Tibial nerve (tissue), 4 donors: ENCODE results near the gene PSKH1. TPM values are rescaled to one million over a fixed set of nuclear protein-coding genes. Genes with fewer than 3 reads are reported as not detected.

Experiments
- DNase-seq, 2 donors: peaks; one replicate each; pipeline ENCODE4 v3.0.0-alpha.2; 2019; ENCODE audit warnings: low spot score in 2 of 2
- H3K27ac ChIP-seq, 4 donors: fragments of 200-600 bp; sonication (generic) in 3 of 4; one replicate each; pipeline ENCODE4 v1.5.1; 2017 to 2019; ENCODE audit warnings: mild to moderate bottlenecking in 1 of 4
- H3K27me3 ChIP-seq, 2 donors: fragments of 200-600 bp; sonication (generic) in 1 of 2; one replicate each; pipeline versions ENCODE4 v1.5.1 to v1.6.0; 2017 to 2019
- H3K36me3 ChIP-seq, 3 donors: fragments of 200-600 bp; sonication (generic); one replicate each; pipeline ENCODE4 v1.5.1; 2018 to 2019
- H3K4me1 ChIP-seq, 4 donors: fragments of 200-600 bp; sonication (generic) in 3 of 4; one replicate each; pipeline ENCODE4 v1.5.1; 2017 to 2019
- H3K4me3 ChIP-seq, 4 donors: fragments of 200-600 bp; sonication (generic) in 3 of 4; one replicate each; pipeline ENCODE4 v1.5.1; 2017 to 2019; ENCODE audit warnings: mild to moderate bottlenecking in 1 of 4, moderate library complexity in 1 of 4
- H3K9me3 ChIP-seq, 4 donors: fragments of 200-600 bp; sonication (generic) in 3 of 4; one replicate each; pipeline ENCODE4 v1.5.1; 2017 to 2019
- CTCF ChIP-seq, 5 experiments: fragments of 200-600 bp in 3 of 5; fragments of 450-650 bp in 2 of 5; sonication (generic) in 3 of 5; IDR thresholded peaks; one replicate each; pipeline ENCODE4 v1.5.1; 2016 to 2019; ENCODE audit warnings: antibody characterized with exemption in 5 of 5, mild to moderate bottlenecking in 3 of 5, moderate library complexity in 2 of 5
- EP300 ChIP-seq, 2 donors: sonication (generic); formaldehyde crosslinking; IDR thresholded peaks; one replicate each; pipeline ENCODE4 v1.6.1; 2017; ENCODE audit warnings: antibody characterized with exemption in 2 of 2, mild to moderate bottlenecking in 1 of 2
- POLR2A ChIP-seq, 2 donors: fragments of 450-650 bp; IDR thresholded peaks; one replicate each; pipeline ENCODE4 v1.6.1; 2017; ENCODE audit warnings: antibody characterized with exemption in 2 of 2, mild to moderate bottlenecking in 2 of 2, moderate library complexity in 2 of 2
- WGBS, 2 donors: methylation state at CpG; one replicate each; pipeline ENCODE4 v1.1.5; 2018; 5-methylcytosine and 5-hydroxymethylcytosine counted together
- total RNA-seq, 4 donors: library from RNA; depleted of rRNA; stranded (reverse); fragments of >200 nt; gene quantifications; one replicate each; pipeline ENCODE4 v1.1.0, GENCODE V29; 2016

Gene PSKH1
- total RNA-seq, 4 donors from 2014 or later = 22.2 to 30.8 (median 24.2) TPM

GRCh38 chr16:67872131-67872630 is 20.9 kb upstream of the PSKH1 start:
- Histone ChIP-seq H3K27me3 (no peaks in the 10 kb centered on the region), H3K9me3 (no peaks in the 10 kb centered on the region), H3K36me3 (peaks cover 0 to 62% (median 0%) of the 10 kb centered on the region in 3 donors), H3K4me1 (peaks cover 0 to 44% (median 22%) of the 10 kb centered on the region in 4 donors), H3K4me3 (peak overlapping the region in 2 of 4 donors; percentile 80 to 90), H3K27ac (peak overlapping the region; percentile 4 to 90 (median 80))
- DNase-seq = no peak
- no peak for TF ChIP-seq CTCF (IDR thresholded peaks at IDR 0.05)
- TF ChIP-seq EP300 (IDR thresholded peaks at IDR 0.05) = no peak
- no peak for TF ChIP-seq POLR2A (IDR thresholded peaks at IDR 0.05)
- 59 to 60% methylated on average over 2 of the region's 2 CpGs for WGBS, 2 donors

GRCh38 chr16:67872631-67873434 is 20.2 kb upstream of the PSKH1 start, which contains the start of gene EDC4:
Gene EDC4 (plus strand): TSS chr16:67873052. CDS start chr16:67873262, 210 bp downstream.
- Histone ChIP-seq H3K4me3 (peak within 1 kb of the TSS; percentile 61 to 93 (median 85)), H3K36me3 (peaks cover 0 to 62% (median 4%) of the 10 kb centered on the region in 3 donors), H3K9me3 (no peaks in the 10 kb centered on the region), H3K4me1 (peaks cover 0 to 44% (median 22%) of the 10 kb centered on the region in 4 donors), H3K27me3 (no peaks in the 10 kb centered on the region), H3K27ac (peak within 1 kb of the TSS; percentile 4 to 90 (median 80))
- 0 to 2% methylated on average over 23 to 34 of the region's 72 CpGs for WGBS, 2 donors
- DNase-seq = peak; percentile 60 to 66
- TF ChIP-seq POLR2A (IDR thresholded peaks at IDR 0.05) (peak; percentile 38 to 40), EP300 (IDR thresholded peaks at IDR 0.05) (peak; percentile 22 to 85), CTCF (IDR thresholded peaks at IDR 0.05) (peak in 1 of 5 experiments; percentile 43)

- no peak for DNase-seq
- 12 to 14% methylated on average over 19 to 20 of the region's 23 CpGs for WGBS, 2 donors
- H3K27ac ChIP-seq = peak overlapping the region; percentile 4 to 90 (median 80)
- H3K27me3 ChIP-seq = no peaks in the 10 kb centered on the region
- no peak for TF ChIP-seq POLR2A (IDR thresholded peaks at IDR 0.05)
- no peak for TF ChIP-seq CTCF (IDR thresholded peaks at IDR 0.05)
- TF ChIP-seq EP300 (IDR thresholded peaks at IDR 0.05) = no peak
- peaks cover 0 to 44% (median 22%) of the 10 kb centered on the region in 4 donors for H3K4me1 ChIP-seq
- peak overlapping the region; percentile 61 to 93 (median 85) for H3K4me3 ChIP-seq
- peaks cover 0 to 62% (median 12%) of the 10 kb centered on the region in 3 donors for H3K36me3 ChIP-seq
- no peaks in the 10 kb centered on the region for H3K9me3 ChIP-seq
Measured at GRCh38 chr16:67873435-67874370, 19.4 kb upstream of the PSKH1 start.

- 60 to 69% methylated on average over 3 of the region's 3 CpGs for WGBS, 2 donors
- H3K27me3 ChIP-seq = no peaks in the 10 kb centered on the region
- H3K27ac ChIP-seq = no peak overlapping the region
- peak overlapping the region in 3 of 4 donors; percentile 80 to 93 (median 90) for H3K4me3 ChIP-seq
- peaks cover 0 to 62% (median 19%) of the 10 kb centered on the region in 3 donors for H3K36me3 ChIP-seq
- peaks cover 0 to 44% (median 22%) of the 10 kb centered on the region in 4 donors for H3K4me1 ChIP-seq
- no peak for DNase-seq
- no peaks in the 10 kb centered on the region for H3K9me3 ChIP-seq
- no peak for TF ChIP-seq EP300 (IDR thresholded peaks at IDR 0.05)
- no peak for TF ChIP-seq POLR2A (IDR thresholded peaks at IDR 0.05)
- no peak for TF ChIP-seq CTCF (IDR thresholded peaks at IDR 0.05)
Measured at GRCh38 chr16:67874372-67874771, 18.7 kb upstream of the PSKH1 start.
